Measurements from ENCODE around the gene NFIB. TPM values are rescaled to one million over a fixed set of nuclear protein-coding genes. Genes with fewer than 3 reads are reported as not detected.

Gene NFIB
- total RNA-seq, 1 donor from 2014 or later = 0.30 TPM

DNA sequence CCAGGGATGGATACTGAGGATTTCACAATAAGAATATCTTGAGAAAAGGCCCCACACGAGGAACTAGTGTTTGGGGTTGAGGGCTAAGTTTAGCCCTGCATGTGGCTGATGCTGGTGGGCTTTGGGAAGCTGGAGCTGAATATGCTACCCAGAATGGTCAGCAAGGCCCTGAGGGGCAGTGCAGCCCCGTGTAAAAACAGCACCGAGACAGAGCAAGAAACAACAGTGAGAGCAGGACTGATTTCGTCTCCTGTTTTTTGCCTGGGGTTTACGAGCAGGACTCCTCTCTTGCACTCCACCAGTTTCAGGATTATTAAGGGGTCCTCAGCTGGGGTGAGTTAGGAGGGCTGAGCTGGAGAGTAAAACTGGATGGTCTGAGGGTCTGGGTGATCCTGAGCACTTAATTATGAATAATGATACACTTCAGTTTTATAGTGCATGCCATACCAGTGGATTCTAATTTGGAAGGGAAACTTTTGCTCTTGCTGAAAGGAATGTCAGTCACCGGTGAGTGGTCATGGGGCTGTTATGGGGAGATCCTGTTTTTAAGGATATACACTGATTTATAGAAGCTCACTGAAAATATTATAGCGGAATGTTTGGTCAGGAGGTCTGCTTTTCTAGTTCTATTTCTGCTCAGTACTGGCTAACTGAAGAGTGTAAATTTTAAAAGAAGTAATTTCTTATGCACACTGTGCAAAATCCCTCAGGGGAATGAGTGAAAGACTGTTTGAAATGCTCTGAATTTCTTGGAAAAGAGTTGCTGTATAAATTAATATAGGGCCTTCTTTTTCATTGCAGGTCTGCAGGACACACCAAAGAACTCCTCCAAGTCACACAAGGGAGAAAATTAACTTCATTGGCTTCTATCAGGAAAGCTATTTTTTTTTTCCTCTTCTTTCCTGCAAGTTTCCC, 42.7 kb upstream of the NFIB start:
- peaks cover 34% of the 10 kb centered on the region for H3K27me3 ChIP-seq
- peaks cover 11% of the 10 kb centered on the region for H3K27me3 Mint-ChIP-seq (ENCODE audit: insufficient read depth, low read depth)
- H3K4me3 Mint-ChIP-seq = no peak overlapping the region
- no peaks in the 10 kb centered on the region for H4K20me1 ChIP-seq (ENCODE audit: low read depth)
- DNase-seq (ENCODE audit: low spot score) = no peak
- no peaks in the 10 kb centered on the region for H3K36me3 Mint-ChIP-seq
- no peak overlapping the region for H3K27ac ChIP-seq
- no peaks in the 10 kb centered on the region for H3K79me2 ChIP-seq (ENCODE audit: low read depth)
- peak overlapping the region; percentile 40 for H2AFZ ChIP-seq (replicated peaks)
- H3K9ac ChIP-seq = no peak overlapping the region
- peaks cover 22% of the 10 kb centered on the region for H3K4me1 Mint-ChIP-seq
- no peak overlapping the region for H3K4me2 ChIP-seq
- no peaks in the 10 kb centered on the region for H3F3A ChIP-seq (ENCODE audit: low read depth)
- no peak overlapping the region for H3K27ac Mint-ChIP-seq
- H3K4me1 ChIP-seq = no peaks in the 10 kb centered on the region
- no peaks in the 10 kb centered on the region for H3K9me3 Mint-ChIP-seq
- no peak for TF ChIP-seq EZH2 (IDR thresholded peaks at IDR 0.05)
- TF ChIP-seq, protein P1, sequence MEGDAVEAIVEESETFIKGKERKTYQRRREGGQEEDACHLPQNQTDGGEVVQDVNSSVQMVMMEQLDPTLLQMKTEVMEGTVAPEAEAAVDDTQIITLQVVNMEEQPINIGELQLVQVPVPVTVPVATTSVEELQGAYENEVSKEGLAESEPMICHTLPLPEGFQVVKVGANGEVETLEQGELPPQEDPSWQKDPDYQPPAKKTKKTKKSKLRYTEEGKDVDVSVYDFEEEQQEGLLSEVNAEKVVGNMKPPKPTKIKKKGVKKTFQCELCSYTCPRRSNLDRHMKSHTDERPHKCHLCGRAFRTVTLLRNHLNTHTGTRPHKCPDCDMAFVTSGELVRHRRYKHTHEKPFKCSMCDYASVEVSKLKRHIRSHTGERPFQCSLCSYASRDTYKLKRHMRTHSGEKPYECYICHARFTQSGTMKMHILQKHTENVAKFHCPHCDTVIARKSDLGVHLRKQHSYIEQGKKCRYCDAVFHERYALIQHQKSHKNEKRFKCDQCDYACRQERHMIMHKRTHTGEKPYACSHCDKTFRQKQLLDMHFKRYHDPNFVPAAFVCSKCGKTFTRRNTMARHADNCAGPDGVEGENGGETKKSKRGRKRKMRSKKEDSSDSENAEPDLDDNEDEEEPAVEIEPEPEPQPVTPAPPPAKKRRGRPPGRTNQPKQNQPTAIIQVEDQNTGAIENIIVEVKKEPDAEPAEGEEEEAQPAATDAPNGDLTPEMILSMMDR (IDR thresholded peaks at IDR 0.05) = no peak
- TF ChIP-seq EZH2phosphoT487 (IDR thresholded peaks at IDR 0.05) = no peak
- no peak overlapping the region for H3K4me3 ChIP-seq
- no peaks in the 10 kb centered on the region for H3K9me3 ChIP-seq (ENCODE audit: low read depth)
- H3K36me3 ChIP-seq = no peaks in the 10 kb centered on the region

DNA sequence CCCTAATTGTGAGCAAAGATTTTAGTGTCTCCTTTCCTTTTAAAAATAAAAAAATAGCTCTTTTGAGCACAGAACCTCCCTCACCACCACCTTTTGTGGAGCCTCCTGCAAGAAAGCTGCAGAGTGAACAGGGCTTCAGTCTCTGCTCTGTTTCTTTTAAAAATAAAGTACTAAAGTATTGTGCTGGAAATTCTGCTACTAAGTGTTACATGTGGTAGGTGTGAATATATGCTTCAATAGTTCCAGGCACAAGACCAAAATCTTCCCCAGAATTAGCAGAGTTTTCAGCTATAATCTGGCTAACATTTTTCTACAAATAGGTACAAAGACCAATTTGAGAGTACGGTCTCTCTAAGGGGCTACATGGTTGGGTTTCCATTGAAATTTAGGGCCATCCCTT, 40.3 kb upstream of the NFIB start:
- H3K79me2 ChIP-seq (ENCODE audit: low read depth) = no peaks in the 10 kb centered on the region
- no peak overlapping the region for H2AFZ ChIP-seq (replicated peaks)
- H3K4me1 ChIP-seq = peaks cover 12% of the 10 kb centered on the region
- H3K27me3 ChIP-seq = peaks cover 58% of the 10 kb centered on the region
- H4K20me1 ChIP-seq (ENCODE audit: low read depth) = peaks cover 12% of the 10 kb centered on the region
- H3K9me3 Mint-ChIP-seq = no peaks in the 10 kb centered on the region
- H3K4me3 ChIP-seq = no peak overlapping the region
- no peak overlapping the region for H3K4me2 ChIP-seq
- TF ChIP-seq EZH2phosphoT487 (IDR thresholded peaks at IDR 0.05) = no peak
- no peaks in the 10 kb centered on the region for H3K36me3 Mint-ChIP-seq
- no peak overlapping the region for H3K27ac ChIP-seq
- no peaks in the 10 kb centered on the region for H3K9me3 ChIP-seq (ENCODE audit: low read depth)
- DNase-seq (ENCODE audit: low spot score) = no peak
- peaks cover 35% of the 10 kb centered on the region for H3K4me1 Mint-ChIP-seq
- no peak overlapping the region for H3K27ac Mint-ChIP-seq
- H3K27me3 Mint-ChIP-seq (ENCODE audit: insufficient read depth, low read depth) = peaks cover 35% of the 10 kb centered on the region
- no peak overlapping the region for H3K4me3 Mint-ChIP-seq
- H3K9ac ChIP-seq = no peak overlapping the region
- H3K36me3 ChIP-seq = no peaks in the 10 kb centered on the region
- H3F3A ChIP-seq (ENCODE audit: low read depth) = no peaks in the 10 kb centered on the region

DNA sequence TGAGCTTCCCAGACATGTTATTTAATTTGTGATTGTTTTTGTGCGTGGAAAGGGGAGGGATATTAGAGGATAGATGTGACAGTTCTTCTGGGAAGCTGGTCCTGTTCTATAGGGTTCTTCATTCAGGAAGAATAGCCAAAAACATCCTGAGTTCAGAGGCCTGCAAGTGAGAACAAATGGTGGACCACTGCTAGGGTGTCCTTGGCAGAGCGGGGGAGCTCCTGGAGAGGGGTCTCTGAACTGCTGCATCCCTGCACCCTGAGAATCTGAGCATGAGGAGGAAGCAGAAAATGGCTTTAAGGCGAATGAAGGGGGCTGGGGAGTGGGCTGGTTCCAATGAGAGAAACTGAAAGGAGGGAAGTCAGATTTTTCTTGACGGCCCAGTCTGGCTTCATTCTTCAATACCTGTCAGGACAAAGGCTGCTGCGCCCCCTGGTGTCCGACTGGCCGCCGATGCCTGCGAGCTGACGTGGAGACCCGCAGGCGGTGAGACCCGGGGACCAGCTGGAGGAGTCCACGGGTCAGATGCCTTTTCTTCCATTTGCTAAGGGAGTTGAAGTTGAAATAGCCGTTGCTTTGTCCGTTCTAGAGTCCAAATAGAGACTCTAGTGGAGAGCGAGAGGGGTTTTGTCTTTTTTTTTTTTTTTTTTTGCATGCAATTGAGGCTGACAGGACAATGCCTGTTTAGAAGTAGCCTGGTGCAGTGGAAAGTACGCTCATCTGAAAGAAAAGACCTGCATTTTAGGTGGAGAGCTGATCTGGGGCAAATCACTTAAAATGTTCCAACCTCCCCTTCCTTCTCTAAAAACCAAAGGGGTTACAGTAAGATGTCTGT, 39.5 kb upstream of the NFIB start:
- peak overlapping the region; percentile 50 for H3K4me3 Mint-ChIP-seq

More for the DNA sequence above, 39.5 kb upstream of the NFIB start:
- Histone ChIP-seq H3K4me3 (no peak overlapping the region), H3K79me2 (ENCODE audit: low read depth) (no peaks in the 10 kb centered on the region), H3K36me3 (no peaks in the 10 kb centered on the region), H3F3A (ENCODE audit: low read depth) (no peaks in the 10 kb centered on the region), H3K4me2 (peak overlapping the region; percentile 15), H3K27me3 (peaks cover 65% of the 10 kb centered on the region), H3K9ac (no peak overlapping the region), H3K4me1 (peaks cover 20% of the 10 kb centered on the region), H3K9me3 (ENCODE audit: low read depth) (no peaks in the 10 kb centered on the region), H4K20me1 (ENCODE audit: low read depth) (peaks cover 19% of the 10 kb centered on the region), H3K27ac (no peak overlapping the region), H2AFZ (replicated peaks) (no peak overlapping the region)
- Mint-ChIP-seq H3K36me3 (no peaks in the 10 kb centered on the region), H3K9me3 (no peaks in the 10 kb centered on the region), H3K4me1 (peaks cover 42% of the 10 kb centered on the region), H3K27me3 (ENCODE audit: insufficient read depth, low read depth) (peaks cover 41% of the 10 kb centered on the region), H3K27ac (peak overlapping the region; percentile 23)
- TF ChIP-seq EZH2phosphoT487 (IDR thresholded peaks at IDR 0.05) = no peak
- TF ChIP-seq, protein P1 (IDR thresholded peaks at IDR 0.05) = peak; percentile 96
- peak; percentile 93 for DNase-seq (ENCODE audit: low spot score)
